ENCODE results near the gene EIF2S1. TPM values are rescaled to one million over a fixed set of nuclear protein-coding genes. Genes with fewer than 3 reads are reported as not detected.
"Not testable (repeated sequence)": the region's sequence is repeated elsewhere in the genome, so short reads cannot be mapped to it uniquely, and the experiment has no call there.

Gene EIF2S1
- polyA plus RNA-seq, 2 of the 4 experiments (the other 2 are of a cell fraction), result 385 to 393 TPM

DNA sequence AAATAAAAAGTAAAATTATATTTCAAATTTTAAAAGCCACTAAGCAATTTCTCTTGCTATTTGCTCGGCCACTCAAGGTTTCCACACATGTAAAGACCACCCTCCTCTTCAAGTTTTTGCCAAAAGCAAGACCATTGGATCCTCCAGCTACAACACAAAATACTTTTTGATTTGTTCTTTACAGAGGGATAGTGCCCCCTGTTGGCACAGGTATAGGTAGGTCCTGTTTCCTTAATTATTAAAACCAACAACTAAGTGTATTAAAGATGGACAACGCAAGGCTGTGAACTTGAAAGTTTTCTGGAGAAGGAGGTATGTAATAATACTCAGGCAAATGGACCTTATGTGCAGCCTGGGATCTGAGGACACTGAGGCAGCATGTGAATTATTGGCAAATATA lies 24.3 kb upstream of the EIF2S1 start:
- H3K4me3 ChIP-seq, result no peak overlapping the region
- peak; percentile 15 to 60 for DNase-seq (ENCODE audit: low read depth in 1 of 2, low spot score in 1 of 2)
- no peak for FAIRE-seq
- H3K4me1 ChIP-seq, result no peaks in the 10 kb centered on the region
- H3K9me3 ChIP-seq, result no peaks in the 10 kb centered on the region
- H3K4me2 ChIP-seq, result no peak overlapping the region
- whole genome bisulfite sequencing (ENCODE audit: missing lambda C conversion rate), result 91% methylated on average over 2 of the region's 2 CpGs
- TF ChIP-seq SREBF2 (IDR thresholded peaks at IDR 0.05) (no peak), RFX5 (IDR thresholded peaks at IDR 0.05) (no peak), KDM5A (IDR thresholded peaks at IDR 0.05) (no peak), FOSB (CRISPR knock-in tag; IDR thresholded peaks at IDR 0.05) (no peak), SMC3 (IDR thresholded peaks at IDR 0.05) (peak; percentile 30; the same call in 1 of the 3 replicates), JUN (IDR thresholded peaks at IDR 0.05) (no peak), HEYL (CRISPR knock-in tag; IDR thresholded peaks at IDR 0.05) (no peak), JUNB (IDR thresholded peaks at IDR 0.05) (no peak), RAD21 (conservative IDR thresholded peaks at IDR 0.05 in 1 of 2, IDR thresholded peaks at IDR 0.05 in 1 of 2) (peak; percentile 30 to 58; a peak in 4 of 5 replicates), NR3C1 (IDR thresholded peaks at IDR 0.05) (no peak), BHLHE40 (IDR thresholded peaks at IDR 0.05; ENCODE audit: low read depth, low read length) (no peak), RCOR1 (IDR thresholded peaks at IDR 0.05; ENCODE audit: low read depth, low read length) (no peak), ZFP36 (IDR thresholded peaks at IDR 0.05; ENCODE audit: borderline replicate concordance, partially characterized antibody) (no peak)
- TF ChIP-seq, protein P1, sequence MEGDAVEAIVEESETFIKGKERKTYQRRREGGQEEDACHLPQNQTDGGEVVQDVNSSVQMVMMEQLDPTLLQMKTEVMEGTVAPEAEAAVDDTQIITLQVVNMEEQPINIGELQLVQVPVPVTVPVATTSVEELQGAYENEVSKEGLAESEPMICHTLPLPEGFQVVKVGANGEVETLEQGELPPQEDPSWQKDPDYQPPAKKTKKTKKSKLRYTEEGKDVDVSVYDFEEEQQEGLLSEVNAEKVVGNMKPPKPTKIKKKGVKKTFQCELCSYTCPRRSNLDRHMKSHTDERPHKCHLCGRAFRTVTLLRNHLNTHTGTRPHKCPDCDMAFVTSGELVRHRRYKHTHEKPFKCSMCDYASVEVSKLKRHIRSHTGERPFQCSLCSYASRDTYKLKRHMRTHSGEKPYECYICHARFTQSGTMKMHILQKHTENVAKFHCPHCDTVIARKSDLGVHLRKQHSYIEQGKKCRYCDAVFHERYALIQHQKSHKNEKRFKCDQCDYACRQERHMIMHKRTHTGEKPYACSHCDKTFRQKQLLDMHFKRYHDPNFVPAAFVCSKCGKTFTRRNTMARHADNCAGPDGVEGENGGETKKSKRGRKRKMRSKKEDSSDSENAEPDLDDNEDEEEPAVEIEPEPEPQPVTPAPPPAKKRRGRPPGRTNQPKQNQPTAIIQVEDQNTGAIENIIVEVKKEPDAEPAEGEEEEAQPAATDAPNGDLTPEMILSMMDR (IDR thresholded peaks at IDR 0.05), result peak; percentile 52
- TF ChIP-seq, protein P2, sequence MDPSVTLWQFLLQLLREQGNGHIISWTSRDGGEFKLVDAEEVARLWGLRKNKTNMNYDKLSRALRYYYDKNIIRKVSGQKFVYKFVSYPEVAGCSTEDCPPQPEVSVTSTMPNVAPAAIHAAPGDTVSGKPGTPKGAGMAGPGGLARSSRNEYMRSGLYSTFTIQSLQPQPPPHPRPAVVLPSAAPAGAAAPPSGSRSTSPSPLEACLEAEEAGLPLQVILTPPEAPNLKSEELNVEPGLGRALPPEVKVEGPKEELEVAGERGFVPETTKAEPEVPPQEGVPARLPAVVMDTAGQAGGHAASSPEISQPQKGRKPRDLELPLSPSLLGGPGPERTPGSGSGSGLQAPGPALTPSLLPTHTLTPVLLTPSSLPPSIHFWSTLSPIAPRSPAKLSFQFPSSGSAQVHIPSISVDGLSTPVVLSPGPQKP (IDR thresholded peaks at IDR 0.05; ENCODE audit: low read depth, low read length), result no peak
- TF ChIP-seq, protein P3, sequence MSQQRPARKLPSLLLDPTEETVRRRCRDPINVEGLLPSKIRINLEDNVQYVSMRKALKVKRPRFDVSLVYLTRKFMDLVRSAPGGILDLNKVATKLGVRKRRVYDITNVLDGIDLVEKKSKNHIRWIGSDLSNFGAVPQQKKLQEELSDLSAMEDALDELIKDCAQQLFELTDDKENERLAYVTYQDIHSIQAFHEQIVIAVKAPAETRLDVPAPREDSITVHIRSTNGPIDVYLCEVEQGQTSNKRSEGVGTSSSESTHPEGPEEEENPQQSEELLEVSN (IDR thresholded peaks at IDR 0.05; ENCODE audit: borderline replicate concordance, low read depth), result no peak
- TF ChIP-seq, protein P4, sequence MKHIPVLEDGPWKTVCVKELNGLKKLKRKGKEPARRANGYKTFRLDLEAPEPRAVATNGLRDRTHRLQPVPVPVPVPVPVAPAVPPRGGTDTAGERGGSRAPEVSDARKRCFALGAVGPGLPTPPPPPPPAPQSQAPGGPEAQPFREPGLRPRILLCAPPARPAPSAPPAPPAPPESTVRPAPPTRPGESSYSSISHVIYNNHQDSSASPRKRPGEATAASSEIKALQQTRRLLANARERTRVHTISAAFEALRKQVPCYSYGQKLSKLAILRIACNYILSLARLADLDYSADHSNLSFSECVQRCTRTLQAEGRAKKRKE (CRISPR knock-in tag; IDR thresholded peaks at IDR 0.05; ENCODE audit: low read depth), result no peak
- no peak overlapping the region for H3K27ac ChIP-seq
- ChIA-PET POLR2A (no interaction called here), CTCF (interaction anchor here (0.7 kb wide), 1 partner anchor 15 kb away, joined by 4 read pairs; no protein-coding TSS in a partner anchor)
- ATAC-seq, result peak in 1 of 2 experiments; percentile 54; a peak in 1 of 6 replicates

DNA sequence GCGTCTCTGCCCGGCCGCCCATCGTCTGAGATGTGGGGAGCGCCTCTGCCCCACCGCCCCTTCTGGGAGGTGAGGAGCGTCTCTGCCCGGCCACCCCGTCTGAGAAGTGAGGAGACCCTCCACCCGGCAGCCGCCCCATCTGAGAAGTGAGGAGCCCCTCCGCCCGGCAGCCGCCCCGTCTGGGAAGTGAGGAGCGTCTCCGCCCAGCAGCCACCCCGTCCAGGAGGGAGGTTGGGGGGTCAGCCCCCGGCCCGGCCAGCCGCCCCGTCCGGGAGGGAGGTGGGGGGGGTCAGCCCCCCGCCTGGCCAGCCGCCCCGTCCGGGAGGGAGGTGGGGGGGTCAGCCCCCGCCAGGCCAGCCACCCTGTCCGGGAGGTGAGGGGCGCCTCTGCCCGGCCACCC lies 18.9 kb upstream of the EIF2S1 start:
- CTCF ChIA-PET, result not testable (repeated sequence)

DNA sequence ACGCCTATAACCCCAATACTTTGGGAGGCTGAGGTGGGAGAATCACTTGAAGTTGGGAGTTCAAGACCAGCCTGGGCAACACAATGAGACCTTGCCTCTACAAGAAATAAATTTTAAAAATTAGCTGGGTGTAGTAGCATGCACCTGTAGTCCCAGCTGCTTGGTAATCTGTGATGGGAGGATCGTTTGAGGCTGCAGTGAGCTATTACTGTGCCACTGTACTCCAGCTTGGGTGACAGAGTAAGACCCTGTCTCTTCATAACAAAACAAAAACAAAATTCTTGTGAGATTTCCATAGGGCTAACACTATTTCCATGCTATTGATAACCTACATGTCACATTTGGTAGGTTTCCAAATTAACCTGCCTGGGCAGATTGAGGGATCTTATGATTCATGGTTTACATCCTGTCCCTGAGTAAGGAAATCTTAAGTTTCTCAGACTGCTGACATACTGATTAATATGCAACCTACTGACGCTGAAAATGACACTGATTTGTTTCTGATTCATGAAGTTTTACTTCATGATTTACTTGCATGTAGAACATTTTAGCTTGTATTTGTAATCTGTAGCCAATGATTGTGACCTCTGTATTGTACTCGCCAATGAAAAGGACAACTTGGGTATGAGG lies 16.4 kb upstream of the EIF2S1 start:
- DNase-seq (ENCODE audit: low read depth in 1 of 2, low spot score in 1 of 2) (no peak), FAIRE-seq (no peak), ATAC-seq (no peak)
- POLR2A ChIA-PET, result no interaction called here
- 87% methylated on average over 4 of the region's 4 CpGs for WGBS (ENCODE audit: missing lambda C conversion rate)
- Histone ChIP-seq H3K27ac (no peak overlapping the region), H3K4me1 (no peaks in the 10 kb centered on the region), H3K4me3 (no peak overlapping the region), H3K9me3 (no peaks in the 10 kb centered on the region), H3K4me2 (no peak overlapping the region)
- no peak for TF ChIP-seq ZFP36 (IDR thresholded peaks at IDR 0.05; ENCODE audit: borderline replicate concordance, partially characterized antibody)
- no peak for TF ChIP-seq MAFK (IDR thresholded peaks at IDR 0.05; ENCODE audit: partially characterized antibody)
- no peak for TF ChIP-seq HOXB13 (CRISPR knock-in tag; IDR thresholded peaks at IDR 0.05; ENCODE audit: low read depth)
- TF ChIP-seq EP300 (IDR thresholded peaks at IDR 0.05), result no peak
- TF ChIP-seq, protein P5, sequence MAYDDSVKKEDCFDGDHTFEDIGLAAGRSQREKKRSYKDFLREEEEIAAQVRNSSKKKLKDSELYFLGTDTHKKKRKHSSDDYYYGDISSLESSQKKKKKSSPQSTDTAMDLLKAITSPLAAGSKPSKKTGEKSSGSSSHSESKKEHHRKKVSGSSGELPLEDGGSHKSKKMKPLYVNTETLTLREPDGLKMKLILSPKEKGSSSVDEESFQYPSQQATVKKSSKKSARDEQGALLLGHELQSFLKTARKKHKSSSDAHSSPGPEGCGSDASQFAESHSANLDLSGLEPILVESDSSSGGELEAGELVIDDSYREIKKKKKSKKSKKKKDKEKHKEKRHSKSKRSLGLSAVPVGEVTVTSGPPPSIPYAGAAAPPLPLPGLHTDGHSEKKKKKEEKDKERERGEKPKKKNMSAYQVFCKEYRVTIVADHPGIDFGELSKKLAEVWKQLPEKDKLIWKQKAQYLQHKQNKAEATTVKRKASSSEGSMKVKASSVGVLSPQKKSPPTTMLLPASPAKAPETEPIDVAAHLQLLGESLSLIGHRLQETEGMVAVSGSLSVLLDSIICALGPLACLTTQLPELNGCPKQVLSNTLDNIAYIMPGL (CRISPR knock-in tag; IDR thresholded peaks at IDR 0.05; ENCODE audit: borderline replicate concordance), result no peak
- TF ChIP-seq POLR2AphosphoS2 (conservative IDR thresholded peaks at IDR 0.05; ENCODE audit: low read length), result no peak
- no peak for TF ChIP-seq HDAC2 (IDR thresholded peaks at IDR 0.05)
- no peak for TF ChIP-seq MYC (IDR thresholded peaks at IDR 0.05; ENCODE audit: borderline replicate concordance, low read length)
- CTCF ChIA-PET, result interaction anchor here (0.7 to 1.7 kb wide), 3 partner anchors 13 to 52 kb away, joined by 3 to 5 read pairs (median 3); partner anchors contain the start of genes ATP6V1D and EIF2S1

More for the DNA sequence above, 18.9 kb upstream of the EIF2S1 start:
- H3K4me3 ChIP-seq; H3K4me2 ChIP-seq; DNase-seq (ENCODE audit: low read depth in 1 of 2, low spot score in 1 of 2); POLR2A ChIA-PET; FAIRE-seq; ATAC-seq; H3K4me1 ChIP-seq; H3K27ac ChIP-seq; H3K9me3 ChIP-seq: not testable (repeated sequence)
- WGBS (ENCODE audit: missing lambda C conversion rate), result no CpG with 5 or more reads among the region's 31 CpGs

Data from A549 (cell line).